LNCaP clone FGC (cell line): ENCODE data around the gene TDRD7.

ENCODE experiments used
- DNase-seq: peaks from one replicate; pipeline ENCODE4 v3.0.0-alpha.2; 2011; ENCODE audit warnings: low read depth
- H3K4me3 ChIP-seq: 2 replicates; pipeline ENCODE4 v1.5.1; 2011; ENCODE audit warnings: mild to moderate bottlenecking, low read depth, low read length, control low read depth
- CTCF ChIP-seq: IDR thresholded peaks from 2 replicates; pipeline ENCODE4 v1.5.1; 2012; ENCODE audit warnings: mild to moderate bottlenecking; ENCODE audit not compliant: control insufficient read depth, insufficient read depth; ENCODE audit errors: extremely low read depth

TDRD7 gene

GRCh38 chr9:97534961-97535594 lies 123.2 kb downstream of the TDRD7 start:
- no peak for DNase-seq
- no peak for TF ChIP-seq CTCF

GRCh38 chr9:97535771-97536170 lies 123.9 kb downstream of the TDRD7 start:
- no peak for DNase-seq
- no peak for TF ChIP-seq CTCF
- no peak overlapping the region for H3K4me3 ChIP-seq

More at GRCh38 chr9:97534961-97535594, 123.2 kb downstream of the TDRD7 start:
- H3K4me3 ChIP-seq, result no peak overlapping the region

GRCh38 chr9:97536480-97536879 lies 124.6 kb downstream of the TDRD7 start:
- no peak for TF ChIP-seq CTCF
- no peak overlapping the region for H3K4me3 ChIP-seq
- no peak for DNase-seq

GRCh38 chr9:97543561-97543960 lies 131.7 kb downstream of the TDRD7 start:
- DNase-seq, result no peak
- no peak overlapping the region for H3K4me3 ChIP-seq
- TF ChIP-seq CTCF, result no peak

GRCh38 chr9:97545486-97545885 lies 133.6 kb downstream of the TDRD7 start:
- no peak for DNase-seq
- no peak for TF ChIP-seq CTCF

More at GRCh38 chr9:97545486-97545885, 133.6 kb downstream of the TDRD7 start:
- no peak overlapping the region for H3K4me3 ChIP-seq
